ENCODE data around the gene PCAT6.

GRCh38 chr1:202834771-202835547, 24.2 kb downstream of the PCAT6 start:
- TF ChIP-seq EZH2 (IDR thresholded peaks at IDR 0.05; ENCODE audit: borderline replicate concordance, insufficient read depth, low read depth, low read length, poor library complexity, severe bottlenecking) (no peak), CTCF (IDR thresholded peaks at IDR 0.05) (no peak)
